ENCODE results near the gene ABLIM2. TPM values are rescaled to one million over a fixed set of nuclear protein-coding genes. Genes with fewer than 3 reads are reported as not detected.

The ABLIM2 gene
- total RNA-seq, 1 experiment from 2014 or later, result 1.0 TPM

DNA sequence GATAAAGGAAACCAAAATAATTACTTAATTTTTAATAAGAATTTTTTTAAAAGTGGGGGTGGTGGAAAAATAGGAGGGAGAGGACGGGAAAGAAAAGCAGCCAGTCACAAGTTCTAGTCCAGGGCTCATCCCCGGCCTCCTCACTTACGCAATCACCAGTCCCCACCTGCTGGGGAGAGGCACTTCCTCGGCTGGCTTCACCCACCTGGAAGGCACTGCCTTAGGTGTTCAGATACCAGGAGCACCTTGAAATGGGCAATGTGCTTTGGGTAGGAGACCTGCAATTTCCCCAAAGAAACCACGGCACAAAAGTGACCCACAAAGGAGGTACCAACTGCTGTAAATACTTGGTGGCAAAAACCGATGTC is 242.8 kb downstream of the ABLIM2 start:
- no peaks in the 10 kb centered on the region for H3K79me1 ChIP-seq (ENCODE audit: insufficient read depth, low read depth, low read length, poor library complexity, severe bottlenecking)
- no peak overlapping the region for H2AK5ac ChIP-seq (ENCODE audit: insufficient read length, low read length)
- no peaks in the 10 kb centered on the region for H3K9me3 ChIP-seq (ENCODE audit: control insufficient read depth, low read depth, low read length)
- H3K79me2 ChIP-seq (ENCODE audit: insufficient read depth, low read length), result peaks cover 6% of the 10 kb centered on the region; the same call in 1 of the 2 replicates
- H3K9me3 Mint-ChIP-seq, result 0 out of 5 replicates have a peak, but pooled peaks cover 0 to 4% of the 10 kb centered on the region in 2 experiments
- no peak overlapping the region for H3K27ac ChIP-seq (ENCODE audit: insufficient read length, low read depth, low read length)
- no peak overlapping the region for H3K23ac ChIP-seq (ENCODE audit: insufficient read length, low read depth, low read length)
- H3K4me3 Mint-ChIP-seq, result no peak overlapping the region
- H3K27me3 ChIP-seq (ENCODE audit: insufficient read depth, low read length), result no peaks in the 10 kb centered on the region
- no peak overlapping the region for H3K56ac ChIP-seq (ENCODE audit: insufficient read length, low read depth, low read length)
- TF ChIP-seq, protein P1, sequence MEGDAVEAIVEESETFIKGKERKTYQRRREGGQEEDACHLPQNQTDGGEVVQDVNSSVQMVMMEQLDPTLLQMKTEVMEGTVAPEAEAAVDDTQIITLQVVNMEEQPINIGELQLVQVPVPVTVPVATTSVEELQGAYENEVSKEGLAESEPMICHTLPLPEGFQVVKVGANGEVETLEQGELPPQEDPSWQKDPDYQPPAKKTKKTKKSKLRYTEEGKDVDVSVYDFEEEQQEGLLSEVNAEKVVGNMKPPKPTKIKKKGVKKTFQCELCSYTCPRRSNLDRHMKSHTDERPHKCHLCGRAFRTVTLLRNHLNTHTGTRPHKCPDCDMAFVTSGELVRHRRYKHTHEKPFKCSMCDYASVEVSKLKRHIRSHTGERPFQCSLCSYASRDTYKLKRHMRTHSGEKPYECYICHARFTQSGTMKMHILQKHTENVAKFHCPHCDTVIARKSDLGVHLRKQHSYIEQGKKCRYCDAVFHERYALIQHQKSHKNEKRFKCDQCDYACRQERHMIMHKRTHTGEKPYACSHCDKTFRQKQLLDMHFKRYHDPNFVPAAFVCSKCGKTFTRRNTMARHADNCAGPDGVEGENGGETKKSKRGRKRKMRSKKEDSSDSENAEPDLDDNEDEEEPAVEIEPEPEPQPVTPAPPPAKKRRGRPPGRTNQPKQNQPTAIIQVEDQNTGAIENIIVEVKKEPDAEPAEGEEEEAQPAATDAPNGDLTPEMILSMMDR (conservative IDR thresholded peaks at IDR 0.05), result no peak
- H3K4me1 Mint-ChIP-seq, result peaks cover 53 to 65% of the 10 kb centered on the region in 2 experiments
- H3K27me3 Mint-ChIP-seq (ENCODE audit: low read depth), result no peaks in the 10 kb centered on the region; the same call in 1 of the 2 replicates
- H2BK120ac ChIP-seq (ENCODE audit: low read depth, low read length, poor library complexity, severe bottlenecking), result no peak overlapping the region
- no peak overlapping the region for H3K27ac Mint-ChIP-seq
- no peak overlapping the region for H4K91ac ChIP-seq (ENCODE audit: insufficient read length, low read depth, low read length)
- no peak overlapping the region for H2AFZ ChIP-seq (ENCODE audit: low read length)
- H3K18ac ChIP-seq (ENCODE audit: insufficient read length, low read depth, low read length), result no peak overlapping the region
- no peak overlapping the region for H2BK5ac ChIP-seq (ENCODE audit: insufficient read length, low read length)
- H3K14ac ChIP-seq (ENCODE audit: insufficient read depth, low read length), result no peak overlapping the region
- H2BK12ac ChIP-seq (ENCODE audit: insufficient read length, low read depth, low read length), result no peak overlapping the region
- no CpG with 5 or more reads among the region's 6 CpGs for WGBS (ENCODE audit: extremely low coverage, insufficient read length, low lambda C conversion rate)
- DNase-seq, result no peak
- H4K8ac ChIP-seq (replicated peaks; ENCODE audit: insufficient read length, low read depth, low read length), result no peak overlapping the region
- no peak overlapping the region for H3K4ac ChIP-seq (ENCODE audit: low read depth, low read length)
- no peak overlapping the region for H3K9ac ChIP-seq (ENCODE audit: extremely low read depth, insufficient read length, low read length)
- peaks cover 9% of the 10 kb centered on the region; the same call in 1 of the 2 replicates for H3K4me1 ChIP-seq (ENCODE audit: insufficient read depth, low read length)
- no peak overlapping the region for H2BK15ac ChIP-seq (ENCODE audit: low read depth, low read length)
- H2BK20ac ChIP-seq (ENCODE audit: low read depth, low read length, poor library complexity, severe bottlenecking), result no peak overlapping the region
- H3K36me3 Mint-ChIP-seq (ENCODE audit: insufficient read depth in 1 of 3, low read depth in 3 of 3), result peaks cover 0 to 13% (median 0%) of the 10 kb centered on the region in 3 experiments; a peak in 2 of 7 replicates
- H3K23me2 ChIP-seq (ENCODE audit: insufficient read length, low read depth, low read length, poor library complexity, severe bottlenecking), result no peaks in the 10 kb centered on the region
- no peak overlapping the region for H3T11ph ChIP-seq (ENCODE audit: low read length)
- no peak overlapping the region for H3K4me2 ChIP-seq (ENCODE audit: insufficient read depth, insufficient read length, low read length)
- H4K5ac ChIP-seq (ENCODE audit: insufficient read length, low read depth, low read length), result no peak overlapping the region
- no peaks in the 10 kb centered on the region for H4K20me1 ChIP-seq (ENCODE audit: control insufficient read depth, insufficient read depth, insufficient read length)

Small RNA genes lying within 50 kb of the gene (microRNA-seq; reads per million reads assigned to microRNA genes)
- gene MIR95 (ENCODE audit: borderline microRNAs expressed), result 24.3 reads per million, percentile 56 among the genes with 10 or more reads in this experiment

Other genes with a start within 250 kb of the ABLIM2 start
- 5.4 and 6.5 TPM in 2 replicates for gene AFAP1, start 219.0 kb downstream of the ABLIM2 start, total RNA-seq (2021)
- 0.39 and 0.74 TPM in 2 replicates for gene SH3TC1, start 40.5 kb upstream of the ABLIM2 start, total RNA-seq (2021)
- gene HTRA3, start 110.9 kb upstream of the ABLIM2 start, total RNA-seq (2021), result 2.9 and 3.0 TPM in 2 replicates